ENCODE data around the gene PPARG.
"Not testable (repeated sequence)": the region's sequence is repeated elsewhere in the genome, so short reads cannot be mapped to it uniquely, and the experiment has no call there.

Gene PPARG

DNA sequence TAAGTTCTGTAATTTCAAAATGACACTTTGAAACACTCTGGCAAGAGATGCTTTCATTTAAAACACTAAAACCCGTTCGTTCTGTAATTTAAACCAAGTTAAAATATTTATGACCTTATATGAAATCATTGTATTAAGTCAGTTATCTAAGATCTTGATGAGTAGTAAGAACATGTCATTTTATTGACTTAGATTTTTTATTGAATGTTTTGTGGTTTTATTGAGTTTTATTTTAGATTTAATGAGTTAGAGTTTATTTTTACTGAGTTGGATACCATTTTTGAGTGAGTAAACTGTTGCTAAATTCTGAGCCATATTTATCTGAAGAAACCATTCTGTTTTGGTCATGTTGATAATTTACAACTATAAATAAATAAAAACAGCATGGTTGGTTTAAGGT, 94.3 kb downstream of the PPARG start:
- no peak for DNase-seq

- DNase-seq, result no peak
These were observed 95.8 kb downstream of the PPARG start for GRCh38 chr3:12384451-12385233.

GRCh38 chr3:12386514-12387291, 97.8 kb downstream of the PPARG start:
- not testable (repeated sequence) for DNase-seq

DNA sequence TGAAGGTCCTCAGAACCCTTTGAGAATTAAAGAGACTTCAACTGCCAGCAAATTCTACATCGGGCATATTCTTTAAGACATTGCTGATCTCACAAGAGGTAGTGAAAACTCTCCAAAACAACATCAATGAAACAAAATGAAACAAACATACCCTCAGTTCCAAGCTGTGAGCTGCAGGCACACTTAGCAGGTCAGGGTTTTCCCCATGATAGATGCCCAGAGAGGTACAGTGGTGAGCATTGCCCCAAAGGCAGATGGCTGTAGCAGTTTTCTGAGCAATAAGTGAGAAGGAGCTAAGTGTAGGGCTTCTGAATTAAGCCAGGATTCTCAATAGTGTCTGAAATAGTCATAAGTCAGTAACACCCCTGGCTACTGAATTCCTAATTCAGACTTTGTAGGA, 99.3 kb downstream of the PPARG start:
- DNase-seq, result no peak

DNA sequence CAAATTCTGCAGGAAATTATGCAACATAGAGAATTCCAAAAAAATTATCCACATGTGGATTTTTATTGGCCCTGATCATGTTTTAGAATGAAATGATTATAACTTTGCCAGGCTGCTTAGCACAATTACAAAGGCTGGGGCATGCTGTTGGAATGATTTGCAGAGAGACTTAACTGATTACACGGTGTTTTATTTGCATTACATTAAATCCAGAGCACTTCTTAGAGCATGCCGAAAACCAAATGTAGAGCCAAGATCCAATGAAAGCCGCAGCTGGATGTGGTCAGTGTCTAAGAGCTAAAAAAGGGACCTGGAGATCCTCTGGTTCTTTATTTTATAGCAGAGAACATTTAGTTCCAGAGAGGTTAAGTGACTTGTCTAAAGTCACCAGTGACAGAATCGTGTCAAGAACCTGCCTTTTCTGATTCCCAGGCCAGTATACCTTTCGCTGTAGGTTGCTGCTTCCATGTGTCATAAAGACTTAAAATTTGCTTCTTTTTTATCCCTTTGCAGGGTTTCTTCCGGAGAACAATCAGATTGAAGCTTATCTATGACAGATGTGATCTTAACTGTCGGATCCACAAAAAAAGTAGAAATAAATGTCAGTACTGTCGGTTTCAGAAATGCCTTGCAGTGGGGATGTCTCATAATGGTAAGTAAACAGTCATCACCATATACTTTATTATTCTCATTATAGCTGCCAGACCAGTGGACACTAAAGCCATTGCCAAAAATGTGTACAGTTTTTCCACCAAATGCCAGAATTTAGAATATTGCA, 103.4 kb downstream of the PPARG start:
- DNase-seq, result no peak

- no peak for DNase-seq
These were observed 105.0 kb downstream of the PPARG start for GRCh38 chr3:12393894-12394293.

DNA sequence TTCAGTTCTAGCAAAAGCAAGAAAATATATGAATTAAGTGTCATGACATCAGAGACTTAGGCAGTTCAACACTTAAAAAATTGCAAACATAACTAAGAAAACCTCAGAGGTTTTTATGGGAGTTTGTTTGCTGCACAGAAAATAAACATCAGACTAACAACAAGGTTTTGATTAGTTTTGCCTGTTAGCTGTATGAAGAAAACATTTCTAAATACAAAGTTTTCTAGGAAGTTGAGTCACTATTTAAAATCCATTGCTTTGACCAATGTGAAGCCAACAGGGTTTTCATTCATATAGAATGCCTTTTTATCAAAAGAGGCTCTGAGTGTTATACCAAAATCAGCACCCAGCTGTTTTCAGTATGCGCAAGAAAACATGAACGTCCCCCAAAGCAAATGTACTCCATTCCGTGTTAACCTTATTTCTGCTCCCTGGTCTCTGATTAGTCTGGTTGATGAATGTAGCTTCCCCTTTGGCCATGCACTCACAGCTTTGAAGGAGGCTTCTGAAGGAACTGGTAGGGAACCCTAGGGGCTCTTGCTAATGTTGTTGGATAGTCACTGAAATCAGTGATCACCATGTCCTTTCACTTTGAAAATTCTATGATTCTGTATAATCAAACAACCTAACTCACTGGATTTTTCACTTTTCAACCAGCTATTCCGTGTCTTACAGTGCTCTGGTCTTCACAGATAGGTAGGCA, 105.8 kb downstream of the PPARG start:
- no peak for DNase-seq

- no peak for DNase-seq
These were observed 106.6 kb downstream of the PPARG start for GRCh38 chr3:12395349-12396012.

DNA sequence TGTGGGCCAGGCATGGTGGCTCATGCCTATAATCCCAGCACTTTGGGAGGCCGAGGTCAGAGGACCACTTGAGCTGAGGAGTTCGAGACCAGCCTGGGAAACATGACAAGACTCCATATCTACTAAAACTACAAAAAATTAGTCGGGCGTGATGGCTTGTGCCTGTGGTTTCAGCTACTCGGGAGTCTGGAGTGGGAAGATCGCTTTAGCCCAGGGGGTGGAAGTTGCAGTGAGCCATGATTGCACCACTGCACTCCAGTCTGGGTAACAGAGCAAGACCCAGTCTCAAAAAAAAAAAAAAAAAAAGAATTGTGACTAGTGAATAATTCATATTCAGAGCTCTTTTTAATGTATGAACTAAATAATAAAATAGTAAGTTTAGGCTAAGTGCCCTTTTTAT, 107.6 kb downstream of the PPARG start:
- DNase-seq, result no peak

GRCh38 chr3:12399226-12399625, 110.4 kb downstream of the PPARG start:
- DNase-seq, result no peak

DNA sequence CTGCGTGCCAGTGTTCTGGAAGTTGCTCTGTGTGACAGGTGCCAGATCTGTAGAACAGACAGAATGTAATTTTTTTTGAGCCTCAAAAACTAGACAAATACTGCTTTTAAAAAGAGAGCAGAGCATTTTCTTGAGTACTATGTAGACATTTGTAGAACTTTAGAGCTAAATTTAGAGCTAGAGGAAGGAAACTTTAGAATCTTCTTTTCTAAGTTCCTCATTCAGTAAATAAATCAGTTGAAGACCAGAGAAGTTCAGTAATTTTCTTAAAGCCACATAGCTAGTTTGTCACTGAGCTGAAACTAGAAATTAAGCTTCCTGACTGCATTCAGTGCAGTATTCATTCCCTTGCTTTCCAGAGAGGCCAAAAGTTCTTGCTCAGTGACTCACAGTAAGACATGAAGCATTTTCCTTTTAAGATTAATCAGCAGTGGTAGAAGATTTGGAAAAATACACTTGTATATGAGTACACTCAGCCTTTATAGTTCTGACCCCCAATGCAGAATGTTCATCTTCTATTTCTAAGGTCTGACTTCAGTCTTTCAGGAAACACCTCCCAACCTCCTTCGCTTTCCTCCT, 111.8 kb downstream of the PPARG start:
- DNase-seq, result no peak

- DNase-seq, result no peak
These were observed 112.3 kb downstream of the PPARG start for GRCh38 chr3:12401208-12401607.

DNA sequence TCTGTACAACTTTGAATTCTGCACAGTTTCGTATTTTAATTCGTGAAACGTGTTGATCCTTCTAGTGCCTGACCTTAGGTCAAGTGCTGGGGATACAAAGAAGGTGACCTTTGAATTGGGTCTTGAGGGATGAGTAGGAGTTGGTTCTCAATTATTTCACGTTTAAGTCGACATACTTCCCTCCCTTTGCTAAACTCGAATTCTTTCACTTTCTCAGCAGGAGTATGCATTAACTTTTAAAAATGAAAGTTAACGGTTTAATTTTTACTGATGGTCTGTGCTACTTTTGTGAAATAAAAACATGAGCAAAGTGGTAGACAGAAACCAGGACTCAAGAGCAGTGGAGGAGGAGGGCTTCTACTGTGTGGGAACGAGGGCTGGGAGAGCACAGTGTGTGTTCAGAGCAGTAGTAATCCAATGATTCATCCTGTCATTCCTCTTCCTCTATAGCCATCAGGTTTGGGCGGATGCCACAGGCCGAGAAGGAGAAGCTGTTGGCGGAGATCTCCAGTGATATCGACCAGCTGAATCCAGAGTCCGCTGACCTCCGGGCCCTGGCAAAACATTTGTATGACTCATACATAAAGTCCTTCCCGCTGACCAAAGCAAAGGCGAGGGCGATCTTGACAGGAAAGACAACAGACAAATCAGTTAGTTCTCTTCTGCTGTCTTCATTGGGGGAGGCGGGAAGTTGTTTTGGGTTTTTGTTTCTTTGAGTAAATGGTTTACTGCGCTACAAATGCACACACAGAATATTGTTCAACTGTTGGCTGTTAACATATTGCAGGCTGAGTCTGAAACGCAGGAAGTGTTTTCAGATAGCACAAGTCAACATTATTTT, 116.8 kb downstream of the PPARG start:
- no peak for DNase-seq

- no peak for DNase-seq
These were observed 120.3 kb downstream of the PPARG start for GRCh38 chr3:12408984-12409683.

DNA sequence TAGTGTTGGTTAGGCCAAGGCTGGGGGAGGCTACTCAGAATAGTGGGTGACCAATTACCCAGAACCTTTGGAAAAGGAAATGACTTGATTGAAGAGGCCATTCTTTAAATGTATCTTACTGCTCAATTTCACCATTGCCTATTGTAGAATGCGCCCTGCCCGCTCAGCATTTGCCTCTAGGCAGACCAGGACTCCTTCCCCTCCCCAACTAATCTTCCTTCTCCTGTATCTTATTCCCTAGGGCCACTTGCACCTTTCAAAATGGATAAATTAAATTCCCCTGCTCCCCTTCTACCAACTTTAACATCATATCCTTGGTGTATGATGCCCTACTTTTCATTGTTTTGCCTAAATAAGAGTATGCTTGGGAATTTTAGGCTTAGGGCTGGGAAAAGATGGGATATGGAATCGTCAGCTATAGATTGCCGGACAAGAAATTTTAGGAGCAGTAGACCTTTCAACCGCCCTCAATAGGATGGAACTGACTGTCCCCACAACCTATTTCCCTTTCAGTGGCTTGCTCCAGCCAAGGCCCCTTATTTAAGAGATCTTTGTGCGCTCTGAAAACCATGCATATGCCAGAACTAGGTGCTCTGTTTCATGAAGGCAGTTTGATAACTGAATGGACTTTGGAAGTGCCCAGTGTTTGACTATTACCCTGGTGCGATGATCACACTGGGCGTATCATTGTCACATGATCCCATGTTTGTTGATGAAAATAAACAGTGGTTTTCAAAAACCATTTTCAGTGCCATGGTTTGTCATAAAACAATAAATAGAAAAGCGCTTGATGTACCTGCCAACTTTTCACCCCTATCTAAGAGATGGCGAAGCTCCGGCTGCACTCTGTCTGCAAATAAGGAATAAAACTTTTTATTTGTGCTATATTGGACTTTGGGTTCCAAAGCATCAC, 121.1 kb downstream of the PPARG start:
- no peak for DNase-seq

DNA sequence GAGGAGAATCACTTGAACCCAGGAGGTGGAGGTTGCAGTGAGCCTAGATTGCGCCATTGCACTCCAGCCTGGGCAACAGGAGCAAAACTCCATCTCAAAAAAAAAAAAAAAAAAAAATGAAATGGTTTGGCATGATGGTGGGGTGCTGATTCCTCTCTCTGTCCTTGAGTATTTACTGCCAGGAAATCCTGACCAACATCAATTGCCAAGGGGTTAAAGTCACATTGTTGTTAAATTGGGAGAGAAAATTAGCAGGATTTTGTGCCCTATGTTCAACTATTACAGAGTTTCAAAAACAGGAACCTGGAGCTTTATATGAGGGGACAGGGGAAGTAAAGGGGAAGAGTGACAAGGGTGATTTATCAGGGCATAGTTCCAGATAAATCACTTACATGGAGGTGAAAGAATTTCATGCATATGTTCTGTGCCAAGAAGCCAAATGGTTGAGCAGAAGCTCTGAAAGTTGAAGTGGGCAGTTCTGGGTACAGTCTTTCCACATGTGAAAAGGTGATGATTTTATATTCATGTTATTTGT, 124.9 kb downstream of the PPARG start:
- DNase-seq, result no peak

- no peak for DNase-seq
These were observed 126.3 kb downstream of the PPARG start for GRCh38 chr3:12415014-12415680.

DNA sequence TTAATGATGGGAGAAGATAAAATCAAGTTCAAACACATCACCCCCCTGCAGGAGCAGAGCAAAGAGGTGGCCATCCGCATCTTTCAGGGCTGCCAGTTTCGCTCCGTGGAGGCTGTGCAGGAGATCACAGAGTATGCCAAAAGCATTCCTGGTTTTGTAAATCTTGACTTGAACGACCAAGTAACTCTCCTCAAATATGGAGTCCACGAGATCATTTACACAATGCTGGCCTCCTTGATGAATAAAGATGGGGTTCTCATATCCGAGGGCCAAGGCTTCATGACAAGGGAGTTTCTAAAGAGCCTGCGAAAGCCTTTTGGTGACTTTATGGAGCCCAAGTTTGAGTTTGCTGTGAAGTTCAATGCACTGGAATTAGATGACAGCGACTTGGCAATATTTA, 127.9 kb downstream of the PPARG start:
- no peak for DNase-seq
